GM15510 (cell line): ENCODE measurements around the gene CCDC39.

ENCODE experiments used
- POLR2A ChIP-seq: IDR thresholded peaks from 3 replicates; pipeline ENCODE4 v1.6.1; 2011; ENCODE audit warnings: borderline replicate concordance; ENCODE audit not compliant: insufficient read length; ENCODE audit errors: extremely low read depth

The CCDC39 gene

GRCh38 chr3:180656406-180656805 lies 22.9 kb downstream of the CCDC39 start:
- TF ChIP-seq POLR2A: no peak

DNA sequence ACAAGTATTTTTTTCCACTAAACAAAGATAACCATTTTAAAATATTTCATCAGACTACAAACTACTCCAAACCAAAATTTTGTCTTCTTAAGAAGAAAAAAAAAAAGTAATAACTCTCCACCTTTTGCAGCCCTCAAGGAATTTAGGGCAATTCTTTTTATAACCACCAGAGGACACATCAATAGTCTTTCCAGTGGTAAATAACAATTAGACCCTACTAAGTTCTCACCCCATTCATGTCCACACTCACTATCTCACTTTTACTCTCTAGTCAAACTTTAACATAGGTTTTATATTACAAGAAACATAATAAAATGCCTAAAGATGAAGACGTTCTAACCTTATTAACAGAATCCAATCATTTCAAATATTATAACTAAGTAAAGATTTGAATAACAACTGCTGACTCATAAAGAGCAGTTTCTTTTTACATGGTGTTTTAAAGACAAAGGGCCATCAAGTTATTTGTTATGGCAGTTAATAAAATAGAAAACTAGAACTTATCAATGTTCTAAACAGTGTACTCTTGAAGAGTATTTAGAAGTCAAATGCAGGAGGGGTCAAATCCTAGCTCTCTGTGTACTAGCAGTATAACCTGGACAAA lies 33.0 kb downstream of the CCDC39 start:
- no peak for TF ChIP-seq POLR2A

GRCh38 chr3:180640987-180641386 lies 38.3 kb downstream of the CCDC39 start:
- TF ChIP-seq POLR2A: no peak

GRCh38 chr3:180633722-180634121 lies 45.6 kb downstream of the CCDC39 start:
- TF ChIP-seq POLR2A: no peak

GRCh38 chr3:180631317-180631716 lies 48.0 kb downstream of the CCDC39 start:
- TF ChIP-seq POLR2A: no peak

- TF ChIP-seq POLR2A: no peak
Observed at GRCh38 chr3:180630371-180630770, 48.9 kb downstream of the CCDC39 start.

DNA sequence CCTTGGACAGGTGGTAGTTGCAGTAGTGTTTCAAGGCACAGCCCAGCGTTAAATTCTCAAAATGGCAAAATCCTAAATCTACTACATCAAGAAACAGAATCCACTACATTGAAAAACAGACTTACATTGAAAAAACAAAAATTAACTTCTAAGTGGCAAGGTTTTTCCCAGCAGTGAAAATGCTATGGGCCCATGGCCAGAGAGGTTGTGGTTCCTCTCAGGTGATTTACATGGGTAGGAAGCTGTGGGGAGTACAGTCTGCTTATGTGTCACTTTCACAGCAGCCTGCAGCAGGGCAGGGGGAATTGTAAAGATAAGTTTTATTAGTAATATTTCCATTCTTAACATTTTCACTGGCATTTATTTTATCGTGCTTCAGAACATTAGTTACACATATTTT lies 52.4 kb downstream of the CCDC39 start:
- TF ChIP-seq POLR2A: no peak

DNA sequence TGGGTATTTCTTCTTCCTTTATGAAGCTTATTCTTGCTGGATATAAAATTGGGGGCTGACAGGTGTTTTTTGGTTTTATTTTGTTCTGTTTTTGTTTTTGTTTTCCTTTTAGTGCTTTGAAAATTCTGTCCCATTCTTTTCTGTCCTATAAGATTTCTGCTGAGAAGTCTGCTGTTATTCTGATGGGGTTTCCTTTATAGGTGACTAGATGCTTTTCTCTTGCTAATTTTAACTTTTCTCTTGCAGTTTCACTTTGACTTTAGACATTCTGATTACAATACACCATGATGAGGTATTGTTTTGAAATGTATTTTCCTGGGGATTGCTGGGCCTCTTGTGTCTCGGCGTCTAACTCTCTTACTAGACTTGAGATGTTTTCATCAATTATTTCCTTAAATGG lies 54.6 kb downstream of the CCDC39 start:
- TF ChIP-seq POLR2A: no peak

DNA sequence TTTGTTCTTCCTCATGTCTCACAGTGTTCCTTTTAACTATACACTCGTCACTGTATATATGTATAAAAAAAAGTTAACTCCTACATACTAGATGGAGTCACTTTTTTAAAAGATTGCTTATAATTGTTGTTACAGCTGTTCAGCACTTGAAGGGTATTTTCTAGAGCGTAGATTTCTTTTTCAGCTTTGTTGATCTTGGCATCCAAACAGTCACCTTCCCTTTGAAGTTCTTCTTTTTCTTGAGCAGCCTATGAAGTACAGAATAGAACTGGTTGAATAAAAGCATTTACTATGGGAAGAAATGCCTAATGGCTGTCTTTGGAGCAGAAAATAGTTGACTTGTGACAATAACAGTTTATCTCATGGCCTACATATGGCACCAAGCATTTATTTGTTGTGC lies 59.6 kb downstream of the CCDC39 start:
- no peak for TF ChIP-seq POLR2A

DNA sequence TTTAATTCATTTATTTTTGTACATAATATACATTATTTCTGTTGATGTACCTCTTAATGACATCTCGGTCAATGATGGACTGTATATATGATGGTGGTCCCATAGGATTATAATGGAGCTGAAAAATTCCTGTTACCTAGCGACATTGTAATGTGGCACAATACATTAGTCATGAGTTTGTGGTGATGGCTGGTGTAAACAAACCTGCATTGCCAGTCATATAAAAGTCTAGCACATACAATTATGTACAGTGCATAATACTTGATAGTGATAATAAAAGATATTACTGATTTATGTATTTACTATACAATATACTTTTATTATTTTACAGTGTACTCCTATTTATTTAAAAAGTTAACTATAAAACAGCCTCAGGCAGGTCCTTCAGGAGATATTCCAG lies 62.2 kb downstream of the CCDC39 start:
- no peak for TF ChIP-seq POLR2A

DNA sequence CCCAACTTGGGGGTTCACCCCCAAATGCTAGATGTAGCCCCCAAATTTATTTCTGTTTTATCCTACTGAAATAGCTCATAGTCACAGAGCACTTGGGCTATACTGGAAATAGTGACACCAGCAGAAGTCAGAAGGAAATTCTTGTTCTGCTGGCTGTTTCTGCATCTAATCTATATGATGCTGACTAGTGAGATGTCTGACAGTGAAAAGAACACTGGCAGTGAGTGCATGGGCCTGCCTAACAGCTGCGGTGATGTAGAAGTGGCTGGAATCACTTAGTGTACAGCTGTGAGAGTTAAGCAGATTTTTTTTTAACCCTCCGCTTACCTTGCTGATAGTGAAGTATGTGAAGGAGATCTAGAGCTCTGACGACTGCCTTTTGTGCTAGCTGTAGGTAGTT lies 63.3 kb downstream of the CCDC39 start:
- TF ChIP-seq POLR2A: no peak

DNA sequence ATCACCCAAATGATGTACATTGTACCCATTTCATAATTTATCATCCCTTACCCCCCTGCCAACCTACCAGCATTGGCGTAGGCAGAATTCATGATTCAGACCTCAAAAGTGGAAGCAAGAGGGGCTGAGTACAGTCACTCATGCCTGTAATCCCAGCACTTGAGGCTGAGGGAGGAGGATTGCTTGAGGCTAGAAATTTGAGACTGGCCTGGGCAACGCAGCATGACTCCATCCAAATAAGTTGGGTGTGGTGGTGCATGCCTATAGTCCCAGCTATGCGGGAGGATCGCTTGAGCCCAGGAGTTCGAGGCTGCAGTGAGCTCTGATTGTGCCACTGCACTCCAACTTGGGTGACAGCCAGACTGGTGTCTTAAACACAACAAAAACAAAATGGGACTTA lies 66.9 kb downstream of the CCDC39 start:
- no peak for TF ChIP-seq POLR2A

GRCh38 chr3:180611006-180611405 lies 68.3 kb downstream of the CCDC39 start:
- no peak for TF ChIP-seq POLR2A

DNA sequence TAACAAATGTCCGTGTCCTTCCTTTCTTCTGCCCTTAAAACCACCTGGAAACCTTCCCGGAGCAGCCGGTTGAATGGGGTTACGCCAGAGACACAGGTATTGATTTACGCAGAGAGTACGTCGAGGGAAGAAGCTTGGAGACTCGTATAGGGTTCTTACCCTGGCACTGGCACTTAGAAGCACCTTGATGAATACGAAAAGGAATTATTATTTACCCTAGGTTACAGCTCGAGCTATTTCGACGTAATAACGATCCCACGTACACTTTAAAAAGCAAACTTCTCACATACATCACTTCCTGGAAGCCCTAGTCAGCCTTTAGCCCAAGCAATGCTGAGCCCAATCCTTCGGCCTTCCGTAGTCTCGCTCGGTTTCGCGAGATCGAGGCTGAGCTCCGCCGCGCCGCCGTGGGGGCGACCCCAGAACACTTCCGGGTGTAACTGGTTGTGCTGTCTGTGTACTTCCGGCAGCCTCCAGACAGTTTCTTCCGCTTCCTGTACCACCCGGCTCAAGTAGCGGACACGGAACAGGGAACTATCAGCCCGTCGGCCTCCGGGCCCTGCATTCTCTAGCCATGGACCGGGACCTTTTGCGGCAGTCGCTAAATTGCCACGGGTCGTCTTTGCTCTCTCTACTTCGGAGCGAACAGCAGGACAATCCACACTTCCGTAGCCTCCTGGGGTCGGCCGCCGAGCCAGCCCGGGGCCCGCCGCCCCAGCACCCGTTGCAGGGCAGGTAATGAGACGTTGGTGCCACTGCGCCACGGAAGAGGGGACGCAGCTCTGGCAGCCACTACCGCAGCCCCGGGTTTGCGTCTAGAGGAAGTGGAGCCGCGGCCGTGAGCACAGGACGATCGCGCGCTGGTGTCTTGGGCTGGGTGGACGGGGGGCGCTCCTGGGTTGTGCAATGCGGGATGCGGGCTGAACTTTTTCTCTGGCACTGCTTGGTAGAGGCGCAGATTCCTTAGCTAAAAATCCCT lies 77.3 kb downstream of the CCDC39 start, which contains the start of gene TTC14:
Gene TTC14, plus strand, starts transcription at position 476 of the 979 bp plus-strand sequence. Its CDS starts 99 bp downstream, at position 575.
- TF ChIP-seq POLR2A: peak; percentile 86

DNA sequence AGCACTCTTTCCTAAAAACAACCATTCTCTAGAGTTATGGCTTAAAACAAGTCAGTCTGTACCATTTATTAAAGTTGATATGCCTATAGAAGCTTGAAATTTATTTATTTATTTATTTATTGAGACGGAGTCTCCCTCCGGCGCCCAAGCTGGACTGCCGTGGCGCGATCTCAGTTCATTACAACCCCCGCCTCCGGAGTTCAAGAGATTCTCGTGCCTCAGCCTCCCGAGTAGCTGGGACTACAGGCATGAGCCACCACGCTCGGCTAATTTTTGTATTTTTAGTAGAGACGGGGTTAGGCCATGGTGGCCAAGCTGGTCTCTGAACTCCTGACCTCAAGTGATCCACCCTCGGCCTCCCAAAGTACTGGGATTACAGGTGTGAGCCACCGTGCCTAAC lies 78.8 kb downstream of the CCDC39 start:
- no peak for TF ChIP-seq POLR2A

DNA sequence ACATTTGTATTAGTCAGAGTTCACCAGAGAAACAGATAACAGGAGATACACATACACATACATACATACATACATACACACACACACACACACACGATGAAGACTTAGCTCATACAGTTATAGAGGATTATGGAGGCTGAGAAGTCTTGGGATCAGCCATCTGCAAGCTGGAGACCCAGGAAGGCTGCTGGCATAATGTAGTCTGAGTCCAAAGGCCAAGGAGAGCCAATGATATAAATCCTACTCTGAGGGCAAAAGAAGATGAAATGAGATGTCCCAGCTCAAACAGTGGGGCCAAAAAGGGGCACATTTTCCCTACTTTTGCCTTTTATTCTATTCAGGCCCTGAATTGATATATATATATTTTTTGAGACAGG lies 83.7 kb downstream of the CCDC39 start:
- TF ChIP-seq POLR2A: no peak

- no peak for TF ChIP-seq POLR2A
Observed at GRCh38 chr3:180594631-180595558, 84.4 kb downstream of the CCDC39 start.
